GM12892 (cell line): ENCODE measurements around the gene PARP8.
A peak's percentile ranks its signal among the peaks of the same experiment; 100 is the strongest.

Experiments
- DNase-seq: peaks from one replicate; pipeline ENCODE4 v3.0.0; 2011; ENCODE audit not compliant: insufficient read length
- FAIRE-seq: peaks from 2 replicates; lab custom pipeline; 2011; peaks lifted over from hg19 to GRCh38; lab: Jason Lieb, UNC
- POLR2A ChIP-seq: IDR thresholded peaks from 2 replicates; pipeline ENCODE4 v1.6.1; 2011; ENCODE audit warnings: low read depth, low read length, control low read depth
- POLR2AphosphoS5 ChIP-seq: IDR thresholded peaks from 2 replicates; pipeline ENCODE4 v1.6.1; 2011; ENCODE audit warnings: low read depth, low read length, control low read depth
- TAF1 ChIP-seq: IDR thresholded peaks from 2 replicates; pipeline ENCODE4 v1.6.1; 2011; ENCODE audit warnings: low read depth, mild to moderate bottlenecking, control low read depth, low read length, borderline replicate concordance

Gene PARP8

DNA sequence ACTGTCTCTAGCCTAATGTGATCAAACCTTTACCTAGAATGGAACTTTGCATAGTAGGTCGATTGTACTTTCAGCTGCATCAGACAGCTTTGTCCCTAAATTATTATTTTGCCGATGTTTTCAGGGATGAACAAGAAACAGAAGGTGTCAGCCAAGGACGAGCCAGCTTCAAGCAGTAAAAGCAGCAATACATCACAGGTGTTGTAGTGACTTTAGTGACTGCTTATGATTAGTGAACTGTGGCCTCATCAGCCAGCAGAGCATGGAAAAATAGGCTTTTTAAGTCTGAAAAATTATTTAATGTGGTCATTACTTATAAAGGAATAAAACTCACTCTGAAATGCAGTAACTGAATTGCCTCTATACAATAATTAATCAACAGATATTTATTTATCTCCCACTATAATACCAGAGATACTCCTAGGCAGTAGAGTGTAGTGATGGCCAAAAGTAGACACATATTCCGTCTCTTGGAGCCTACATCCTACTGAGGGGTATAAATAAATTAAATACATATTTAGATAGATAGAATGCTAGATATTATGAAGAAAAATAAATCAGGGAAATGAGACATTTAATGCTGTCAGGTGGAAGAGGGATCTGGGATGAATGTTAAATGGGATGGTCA lies 166.3 kb downstream of the PARP8 start:
- DNase-seq (no peak), FAIRE-seq (no peak)
- TF ChIP-seq TAF1 (no peak), POLR2A (no peak), POLR2AphosphoS5 (no peak)

- no peak for FAIRE-seq
- TF ChIP-seq TAF1: no peak
- TF ChIP-seq POLR2AphosphoS5: no peak
- no peak for TF ChIP-seq POLR2A
Observed at GRCh38 chr5:50836356-50836755, 169.9 kb downstream of the PARP8 start.

GRCh38 chr5:50839472-50839871 lies 173.0 kb downstream of the PARP8 start:
- TF ChIP-seq POLR2AphosphoS5: no peak
- TF ChIP-seq POLR2A: no peak
- no peak for TF ChIP-seq TAF1
- no peak for DNase-seq
- FAIRE-seq: no peak

More at GRCh38 chr5:50836356-50836755, 169.9 kb downstream of the PARP8 start:
- DNase-seq: no peak

GRCh38 chr5:50843091-50843490 lies 176.7 kb downstream of the PARP8 start:
- FAIRE-seq: no peak
- no peak for TF ChIP-seq TAF1
- TF ChIP-seq POLR2A: no peak
- no peak for TF ChIP-seq POLR2AphosphoS5
- no peak for DNase-seq

GRCh38 chr5:50846261-50846660 lies 179.8 kb downstream of the PARP8 start:
- TF ChIP-seq TAF1: no peak
- no peak for TF ChIP-seq POLR2A
- no peak for TF ChIP-seq POLR2AphosphoS5
- no peak for DNase-seq
- FAIRE-seq: no peak

DNA sequence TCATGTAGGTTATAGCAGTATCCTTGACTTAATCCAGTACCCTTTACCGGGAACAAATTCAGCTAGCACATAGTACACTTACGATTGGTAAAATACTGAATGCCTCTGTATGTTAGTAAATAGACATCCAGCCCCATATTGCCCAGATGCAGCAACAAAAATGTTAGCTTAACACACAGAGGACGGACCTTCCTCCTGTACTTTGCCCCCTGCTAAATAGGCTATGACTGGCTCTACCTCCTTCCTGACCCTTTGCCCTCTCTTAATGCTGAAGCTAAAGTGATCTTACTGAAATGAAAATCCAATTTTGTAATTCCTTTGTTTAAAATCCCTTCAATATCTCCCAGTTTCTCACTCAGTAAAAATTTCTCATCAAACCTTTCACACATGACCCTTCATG lies 183.1 kb downstream of the PARP8 start:
- FAIRE-seq (no peak), DNase-seq (no peak)
- no peak for TF ChIP-seq POLR2A
- no peak for TF ChIP-seq TAF1
- no peak for TF ChIP-seq POLR2AphosphoS5

DNA sequence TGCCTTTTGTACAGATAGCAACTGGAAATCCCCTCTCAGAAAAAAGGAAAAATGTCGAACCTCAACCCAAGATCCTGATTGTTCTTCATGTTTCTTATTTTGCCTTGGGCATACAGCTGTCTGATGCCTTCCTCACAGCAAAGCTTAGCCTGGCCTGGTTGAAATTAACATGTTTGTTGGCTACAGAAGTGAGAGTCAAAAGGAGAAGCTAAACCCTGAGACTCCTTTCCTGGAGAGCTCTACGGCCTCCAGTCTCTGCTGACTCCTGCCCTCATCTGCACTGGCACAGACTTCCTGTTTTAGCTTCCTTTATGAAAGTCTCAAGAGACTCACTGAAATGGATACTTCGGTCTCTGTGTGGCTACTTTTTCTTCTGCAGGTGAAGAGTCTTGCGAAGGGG lies 186.7 kb downstream of the PARP8 start:
- no peak for TF ChIP-seq POLR2AphosphoS5
- no peak for TF ChIP-seq TAF1
- no peak for TF ChIP-seq POLR2A
- no peak for FAIRE-seq
- no peak for DNase-seq

DNA sequence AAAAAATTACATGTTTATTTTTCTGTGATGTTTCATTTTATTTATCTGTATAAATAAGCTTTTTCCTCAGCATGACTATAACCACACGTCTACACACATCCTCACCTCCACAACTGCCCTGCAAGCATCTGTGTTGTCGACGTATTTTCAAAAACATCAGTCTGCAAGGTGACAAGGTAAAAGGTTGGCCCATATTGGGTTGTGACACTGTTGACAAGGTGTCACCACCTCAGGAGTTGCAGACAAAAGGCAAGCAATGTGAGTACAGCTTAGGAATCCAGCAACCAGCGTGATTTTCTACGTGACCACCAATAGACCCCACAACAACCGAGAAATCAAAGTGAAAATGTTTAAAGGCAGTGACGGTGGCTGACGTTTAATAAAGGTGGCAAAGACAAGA lies 187.6 kb downstream of the PARP8 start:
- FAIRE-seq (no peak), DNase-seq (no peak)
- no peak for TF ChIP-seq TAF1
- no peak for TF ChIP-seq POLR2A
- TF ChIP-seq POLR2AphosphoS5: no peak

DNA sequence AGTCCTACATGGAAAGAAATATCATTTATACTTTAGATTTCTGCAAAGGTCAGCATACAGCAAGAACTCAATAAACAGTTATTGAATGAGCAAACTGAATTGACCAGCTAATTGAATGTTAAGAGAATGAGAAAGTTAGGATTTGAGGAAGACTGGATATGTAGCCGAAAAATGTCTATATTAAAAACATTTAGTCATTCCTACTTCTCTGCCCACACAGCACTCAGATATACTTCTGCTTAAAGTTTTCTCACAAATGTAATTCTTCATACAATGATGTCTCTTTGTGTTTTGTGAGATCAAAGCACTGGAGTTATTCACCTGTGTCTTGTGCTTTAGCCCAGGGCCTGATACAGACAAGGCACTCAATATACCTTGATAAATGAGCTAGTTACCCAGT lies 188.6 kb downstream of the PARP8 start:
- TF ChIP-seq POLR2AphosphoS5 (no peak), TAF1 (no peak), POLR2A (no peak)
- FAIRE-seq (no peak), DNase-seq (no peak)

DNA sequence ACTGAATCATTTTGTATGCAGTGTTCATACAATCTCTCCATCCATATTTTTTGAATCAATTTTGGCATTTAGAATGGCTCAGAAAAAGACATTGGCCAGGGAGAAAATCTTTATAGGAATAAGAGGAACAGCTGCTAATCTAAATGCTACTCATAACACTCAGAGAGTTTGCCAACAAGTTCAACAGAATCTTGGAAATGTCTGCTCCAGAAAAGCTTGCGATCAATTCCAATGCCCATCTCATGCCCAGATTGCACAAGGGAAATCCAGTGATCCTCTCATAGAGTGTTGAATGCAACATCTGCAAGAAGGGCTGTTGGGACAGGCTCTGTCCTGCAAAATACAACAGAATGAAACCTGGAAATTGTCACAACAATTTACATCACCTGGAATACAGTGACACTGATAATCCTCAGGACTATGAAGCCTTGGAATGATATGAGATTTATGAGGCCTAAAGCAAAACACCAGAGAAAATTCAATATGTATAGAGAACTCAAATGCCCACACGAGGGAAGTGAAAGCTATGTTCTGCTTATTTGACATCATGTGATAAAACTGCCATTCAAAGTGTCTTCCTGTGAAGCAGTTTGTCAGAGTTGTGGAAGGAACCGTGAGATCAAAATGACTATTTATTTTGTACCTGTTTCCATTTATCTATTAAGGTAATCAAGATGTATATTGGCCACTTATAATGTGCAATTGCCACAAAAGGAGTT lies 190.1 kb downstream of the PARP8 start:
- DNase-seq (no peak), FAIRE-seq (peak; percentile 38)
- no peak for TF ChIP-seq POLR2A
- no peak for TF ChIP-seq TAF1
- TF ChIP-seq POLR2AphosphoS5: no peak

GRCh38 chr5:50863534-50864170 lies 197.2 kb downstream of the PARP8 start:
- TF ChIP-seq TAF1 (no peak), POLR2AphosphoS5 (no peak), POLR2A (no peak)
- FAIRE-seq (no peak), DNase-seq (no peak)

GRCh38 chr5:50864466-50864865 lies 198.0 kb downstream of the PARP8 start:
- TF ChIP-seq POLR2AphosphoS5 (no peak), TAF1 (no peak), POLR2A (no peak)
- FAIRE-seq (no peak), DNase-seq (no peak)
